Endodermal cell (in vitro differentiated cells): ENCODE measurements around the gene ZNF573. TPM values are rescaled to one million over a fixed set of nuclear protein-coding genes. Genes with fewer than 3 reads are reported as not detected.
A peak's percentile ranks its signal among the peaks of the same experiment; 100 is the strongest.
"Not testable (repeated sequence)": the region's sequence is repeated elsewhere in the genome, so short reads cannot be mapped to it uniquely, and the experiment has no call there.

Source experiments
- DNase-seq: peaks from one replicate; pipeline ENCODE4 v3.0.0-alpha.2; 2017
- H3K27ac ChIP-seq: 2 replicates; pipeline ENCODE4 v1.5.1; 2013; ENCODE audit warnings: mild to moderate bottlenecking, low read depth, low read length, moderate library complexity
- H3K27me3 ChIP-seq: 2 replicates; pipeline ENCODE4 v1.6.1; 2013; ENCODE audit warnings: mild to moderate bottlenecking, low read length, moderate library complexity; ENCODE audit not compliant: insufficient read depth, control insufficient read depth, poor library complexity, severe bottlenecking
- H3K36me3 ChIP-seq: 2 replicates; pipeline ENCODE4 v1.7.0; 2013; ENCODE audit warnings: mild to moderate bottlenecking, low read length, moderate library complexity; ENCODE audit not compliant: control insufficient read depth, insufficient read depth
- H3K4me1 ChIP-seq: one replicate; pipeline ENCODE4 v1.7.0; 2013; ENCODE audit warnings: low read length; ENCODE audit not compliant: control insufficient read depth, insufficient read depth
- H3K4me3 ChIP-seq: 2 replicates; pipeline ENCODE4 v1.5.1; 2013; ENCODE audit warnings: mild to moderate bottlenecking, low read length, moderate library complexity
- H3K9ac ChIP-seq: 2 replicates; pipeline ENCODE4 v1.6.1; 2013; ENCODE audit warnings: mild to moderate bottlenecking, low read length, moderate library complexity; ENCODE audit not compliant: poor library complexity, severe bottlenecking; ENCODE audit errors: extremely low read depth
- H3K9me3 ChIP-seq: 2 replicates; pipeline ENCODE4 v1.6.1; 2013; ENCODE audit warnings: mild to moderate bottlenecking, low read length, moderate library complexity; ENCODE audit not compliant: control insufficient read depth
- H3K27ac Mint-ChIP-seq: 2 replicates; pipeline ENCODE4 v1.8.0; 2020; ENCODE audit warnings: mixed read lengths
- H3K27me3 Mint-ChIP-seq: 2 replicates; pipeline ENCODE4 v1.8.0; 2021; ENCODE audit warnings: mild to moderate bottlenecking, mixed read lengths; ENCODE audit not compliant: insufficient read depth
- H3K36me3 Mint-ChIP-seq: 2 replicates; pipeline ENCODE4 v1.8.0; 2020; ENCODE audit warnings: low read depth, mixed read lengths
- H3K4me1 Mint-ChIP-seq: 2 replicates; pipeline ENCODE4 v1.8.0; 2020; ENCODE audit warnings: mixed read lengths
- H3K4me3 Mint-ChIP-seq: 2 replicates; pipeline ENCODE4 v1.8.0; 2020; ENCODE audit warnings: mild to moderate bottlenecking, moderate library complexity, mixed read lengths
- H3K9me3 Mint-ChIP-seq: 2 replicates; pipeline ENCODE4 v1.8.0; 2020; ENCODE audit warnings: mild to moderate bottlenecking, mixed read lengths
- WGBS, 2 experiments: methylation state at CpG; one replicate each; pipeline versions ENCODE4 v1.1.5 to v1.1.7; 2013; ENCODE audit warnings: missing lambda C conversion rate in 2 of 2, mixed read lengths in 1 of 2; ENCODE audit not compliant: insufficient coverage in 1 of 2, insufficient read length in 1 of 2; 5-methylcytosine and 5-hydroxymethylcytosine counted together
- total RNA-seq, 2 donors: library from RNA; stranded (reverse); fragmentation: NEBNext Ultra II Directional in 1 of 2; extraction: Animal tissue kit (Norgen Biotek cat#: 25700) in 1 of 2; gene quantifications; 2 replicates in 1 of 2; 3 replicates in 1 of 2; pipeline ENCODE4 v1.2.1, GENCODE V29; 2021
- TF ChIP-seq, protein P1 (sequence below): fragments of 200-600 bp; sonication (generic); conservative IDR thresholded peaks from 2 replicates; pipeline ENCODE4 v1.5.0; 2021; ENCODE audit warnings: antibody characterized with exemption, mild to moderate bottlenecking

Gene ZNF573
- total RNA-seq, 2 donors from 2014 or later = 11.1 to 14.0 TPM

DNA sequence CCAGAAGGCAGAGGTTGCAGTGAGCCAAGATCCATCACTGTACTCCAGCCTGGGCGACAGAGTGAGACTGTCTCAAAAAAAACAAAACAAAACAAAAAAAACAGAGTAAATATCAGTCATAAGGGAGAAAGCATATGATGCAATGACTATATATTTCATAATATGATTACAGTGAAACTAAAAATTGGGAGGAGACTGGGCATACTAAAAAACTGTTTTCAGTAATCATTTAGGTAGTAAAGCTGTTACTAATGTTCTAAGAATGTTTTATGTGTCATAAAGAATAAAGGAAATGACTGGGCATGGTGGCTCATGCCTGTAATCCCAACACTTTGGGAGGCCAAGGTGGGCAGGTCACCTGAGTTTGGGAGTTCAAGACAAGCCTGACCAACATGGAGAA lies 15.9 kb downstream of the ZNF573 start:
- Histone ChIP-seq H3K36me3 (peaks cover 23% of the 10 kb centered on the region), H3K4me1 (no peaks in the 10 kb centered on the region), H3K4me3 (no peak overlapping the region), H3K27me3 (no peaks in the 10 kb centered on the region), H3K9ac (no peak overlapping the region), H3K9me3 (no peaks in the 10 kb centered on the region), H3K27ac (no peak overlapping the region)
- Mint-ChIP-seq H3K4me1 (no peaks in the 10 kb centered on the region), H3K27me3 (no peaks in the 10 kb centered on the region), H3K9me3 (no peaks in the 10 kb centered on the region), H3K4me3 (no peak overlapping the region), H3K36me3 (peaks cover 50% of the 10 kb centered on the region), H3K27ac (no peak overlapping the region)
- WGBS, 2 experiments = 83% methylated on average over 1 of the region's 1 CpG; no CpG with 5 or more reads in 1 of the 2 experiments
- TF ChIP-seq, protein P1, sequence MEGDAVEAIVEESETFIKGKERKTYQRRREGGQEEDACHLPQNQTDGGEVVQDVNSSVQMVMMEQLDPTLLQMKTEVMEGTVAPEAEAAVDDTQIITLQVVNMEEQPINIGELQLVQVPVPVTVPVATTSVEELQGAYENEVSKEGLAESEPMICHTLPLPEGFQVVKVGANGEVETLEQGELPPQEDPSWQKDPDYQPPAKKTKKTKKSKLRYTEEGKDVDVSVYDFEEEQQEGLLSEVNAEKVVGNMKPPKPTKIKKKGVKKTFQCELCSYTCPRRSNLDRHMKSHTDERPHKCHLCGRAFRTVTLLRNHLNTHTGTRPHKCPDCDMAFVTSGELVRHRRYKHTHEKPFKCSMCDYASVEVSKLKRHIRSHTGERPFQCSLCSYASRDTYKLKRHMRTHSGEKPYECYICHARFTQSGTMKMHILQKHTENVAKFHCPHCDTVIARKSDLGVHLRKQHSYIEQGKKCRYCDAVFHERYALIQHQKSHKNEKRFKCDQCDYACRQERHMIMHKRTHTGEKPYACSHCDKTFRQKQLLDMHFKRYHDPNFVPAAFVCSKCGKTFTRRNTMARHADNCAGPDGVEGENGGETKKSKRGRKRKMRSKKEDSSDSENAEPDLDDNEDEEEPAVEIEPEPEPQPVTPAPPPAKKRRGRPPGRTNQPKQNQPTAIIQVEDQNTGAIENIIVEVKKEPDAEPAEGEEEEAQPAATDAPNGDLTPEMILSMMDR = no peak
- no peak for DNase-seq

DNA sequence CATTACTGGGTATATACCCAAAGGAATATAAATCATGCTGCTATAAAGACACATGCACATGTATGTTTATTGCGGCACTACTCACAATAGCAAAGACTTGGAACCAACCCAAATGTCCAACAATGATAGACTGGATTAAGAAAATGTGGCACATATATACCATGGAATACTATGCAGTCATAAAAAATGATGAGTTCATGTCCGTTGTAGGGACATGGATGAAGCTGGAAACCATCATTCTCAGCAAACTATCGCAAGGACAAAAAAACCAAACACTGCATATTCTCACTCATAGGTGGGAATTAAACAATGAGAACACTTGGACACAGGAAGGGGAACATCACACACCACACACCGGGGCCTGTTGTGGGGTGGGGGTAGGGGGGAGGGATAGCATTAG lies 21.7 kb downstream of the ZNF573 start:
- H3K9me3 Mint-ChIP-seq = not testable (repeated sequence)

DNA sequence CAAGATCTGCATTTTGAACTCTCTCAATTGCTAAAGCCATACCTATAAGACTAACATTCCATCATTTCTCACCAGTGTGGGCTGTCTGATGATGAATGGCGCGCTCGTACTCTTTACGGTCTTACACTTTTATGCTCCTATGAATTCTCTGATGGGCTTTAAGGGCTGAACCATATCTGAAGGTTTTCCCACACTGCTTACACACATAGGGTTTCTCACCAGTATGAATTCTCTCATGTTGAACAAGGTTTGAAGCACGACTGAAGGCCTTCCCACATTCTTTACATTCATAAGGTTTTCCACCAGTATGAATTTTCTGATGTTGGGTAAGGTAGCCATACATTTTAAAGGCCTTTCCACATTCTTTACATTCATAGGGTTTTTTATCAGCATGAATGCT lies 41.0 kb downstream of the ZNF573 start:
- no peaks in the 10 kb centered on the region for H3K27me3 Mint-ChIP-seq
- Histone ChIP-seq H3K36me3 (peaks cover 23% of the 10 kb centered on the region), H3K4me3 (peak overlapping the region; percentile 39), H3K4me1 (no peaks in the 10 kb centered on the region), H3K9me3 (peaks cover 49% of the 10 kb centered on the region), H3K27ac (no peak overlapping the region), H3K9ac (no peak overlapping the region), H3K27me3 (no peaks in the 10 kb centered on the region)
- TF ChIP-seq, protein P1 = no peak
- no peak overlapping the region for H3K27ac Mint-ChIP-seq
- H3K36me3 Mint-ChIP-seq = peaks cover 84% of the 10 kb centered on the region
- no peaks in the 10 kb centered on the region for H3K4me1 Mint-ChIP-seq
- H3K4me3 Mint-ChIP-seq = no peak overlapping the region
- no peak for DNase-seq
- 75 to 77% methylated on average over 4 to 5 of the region's 5 CpGs for WGBS, 2 experiments
- peaks cover 78% of the 10 kb centered on the region for H3K9me3 Mint-ChIP-seq

More for the DNA sequence above, 21.7 kb downstream of the ZNF573 start:
- not testable (repeated sequence) for H3K4me3 Mint-ChIP-seq, H3K9ac ChIP-seq, H3K9me3 ChIP-seq, H3K27ac Mint-ChIP-seq, H3K4me3 ChIP-seq, H3K4me1 Mint-ChIP-seq, H3K27me3 ChIP-seq, DNase-seq, H3K36me3 ChIP-seq, H3K27ac ChIP-seq, H3K4me1 ChIP-seq, H3K27me3 Mint-ChIP-seq
- peaks cover 45% of the 10 kb centered on the region for H3K36me3 Mint-ChIP-seq
- WGBS, 2 experiments = 100% methylated on average over 2 of the region's 4 CpGs; no CpG with 5 or more reads in 1 of the 2 experiments

DNA sequence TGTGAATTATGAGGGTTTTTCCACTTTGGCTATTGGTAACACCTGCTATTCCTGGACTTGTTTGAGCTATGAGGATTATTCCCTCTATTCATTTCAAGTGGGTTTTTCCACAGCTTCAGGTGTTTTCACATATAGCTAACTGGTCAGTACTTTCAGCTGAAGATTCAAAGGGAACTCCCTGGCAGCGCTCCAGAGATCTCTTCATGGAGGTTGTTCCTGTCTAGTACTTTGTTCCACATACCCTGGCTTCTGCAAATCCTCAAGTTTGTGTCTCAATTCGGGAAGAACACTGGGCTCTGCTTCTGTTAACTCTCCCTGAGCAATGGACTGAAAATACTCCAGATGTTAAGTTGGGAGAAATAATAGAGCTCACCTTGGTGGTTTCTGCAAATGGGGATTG lies 54.2 kb downstream of the ZNF573 start:
- Mint-ChIP-seq H3K36me3 (no peaks in the 10 kb centered on the region), H3K9me3 (no peaks in the 10 kb centered on the region), H3K27me3 (no peaks in the 10 kb centered on the region), H3K4me1 (no peaks in the 10 kb centered on the region), H3K4me3 (no peak overlapping the region), H3K27ac (no peak overlapping the region)
- Histone ChIP-seq H3K9ac (no peak overlapping the region), H3K36me3 (no peaks in the 10 kb centered on the region), H3K4me1 (no peaks in the 10 kb centered on the region), H3K4me3 (no peak overlapping the region), H3K27ac (no peak overlapping the region), H3K9me3 (no peaks in the 10 kb centered on the region), H3K27me3 (no peaks in the 10 kb centered on the region)
- TF ChIP-seq, protein P1 = no peak
- no peak for DNase-seq
- WGBS, 2 experiments = 97 to 100% methylated on average over 1 to 2 of the region's 2 CpGs
